ENCODE measurements around the gene HPGD. TPM values are rescaled to one million over a fixed set of nuclear protein-coding genes. Genes with fewer than 3 reads are reported as not detected.

Gene HPGD
- 43.5 to 51.8 TPM (median 46.8 TPM) in 5 replicates for total RNA-seq (2022; extraction: Qiagen RNA extraction; ENCODE audit: low read depth)

DNA sequence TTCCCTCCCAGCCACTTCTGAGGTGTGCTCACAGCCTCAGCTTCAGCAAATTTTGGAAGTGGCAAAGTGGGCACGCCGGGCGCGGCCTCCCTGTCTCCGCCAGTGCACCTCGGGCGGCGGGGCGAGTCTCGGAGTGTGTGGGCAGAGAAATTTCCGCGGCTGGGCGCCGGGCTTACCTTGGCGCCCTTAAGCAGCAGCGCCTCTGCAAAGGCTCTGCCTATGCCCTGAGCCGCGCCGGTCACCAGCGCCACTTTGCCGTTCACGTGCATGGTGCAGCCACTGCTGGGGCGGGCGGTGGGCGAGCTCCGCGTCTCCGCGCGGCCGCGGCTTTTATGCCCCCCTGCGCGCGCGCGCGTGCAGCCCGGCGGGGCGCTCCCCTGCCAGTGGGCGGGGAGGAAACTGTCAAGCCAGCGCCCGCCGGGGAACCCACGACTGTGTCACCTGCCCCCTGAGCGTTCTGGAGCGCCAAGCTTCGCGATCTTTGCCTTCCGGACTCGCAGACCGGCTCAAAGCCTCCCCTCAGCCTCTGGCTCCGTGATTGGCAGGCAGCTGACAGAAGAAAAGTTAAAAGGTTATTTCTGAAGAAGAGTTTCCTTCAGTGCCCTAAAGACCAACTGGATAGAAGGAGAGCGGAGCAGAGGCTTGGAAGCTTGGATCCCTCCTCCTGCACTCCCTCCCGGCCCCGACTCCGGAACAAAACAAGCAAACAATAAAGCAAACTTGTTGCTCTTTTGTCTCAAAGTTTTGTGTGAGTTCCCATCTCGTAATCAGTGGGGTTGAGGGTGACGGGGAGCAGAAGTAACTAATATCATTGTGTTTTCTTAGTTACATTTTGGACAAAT is at the start of gene HPGD:
TSS of gene HPGD (minus strand) at position 306 of the 842 bp plus-strand sequence. CDS start at position 269, 37 bp downstream.

Other genes with a start within 250 kb of the HPGD start
- gene FBXO8, start 238.8 kb downstream of the HPGD start, total RNA-seq (2022; extraction: Qiagen RNA extraction; ENCODE audit: low read depth), result 9.7 to 11.7 TPM (median 9.9 TPM) in 5 replicates
- gene CEP44, start 238.6 kb downstream of the HPGD start, total RNA-seq (2022; extraction: Qiagen RNA extraction; ENCODE audit: low read depth), result 5.3 to 7.9 TPM (median 6.7 TPM) in 5 replicates

Data from A549 treated with CpdA at 1 μM for 4 hours (cell line).